GM20431 (cell line): Measurements from ENCODE around the gene KHSRP.

Experiments
- in situ Hi-C: fragments of 300-500 bp; cut with MseI, MboI; formaldehyde crosslinking; loops from one replicate; pipeline ENCODE4 v1.15.0; 2020; ENCODE audit warnings: low sequenced_read_pairs; ENCODE audit not compliant: unreplicated experiment

The KHSRP gene

DNA sequence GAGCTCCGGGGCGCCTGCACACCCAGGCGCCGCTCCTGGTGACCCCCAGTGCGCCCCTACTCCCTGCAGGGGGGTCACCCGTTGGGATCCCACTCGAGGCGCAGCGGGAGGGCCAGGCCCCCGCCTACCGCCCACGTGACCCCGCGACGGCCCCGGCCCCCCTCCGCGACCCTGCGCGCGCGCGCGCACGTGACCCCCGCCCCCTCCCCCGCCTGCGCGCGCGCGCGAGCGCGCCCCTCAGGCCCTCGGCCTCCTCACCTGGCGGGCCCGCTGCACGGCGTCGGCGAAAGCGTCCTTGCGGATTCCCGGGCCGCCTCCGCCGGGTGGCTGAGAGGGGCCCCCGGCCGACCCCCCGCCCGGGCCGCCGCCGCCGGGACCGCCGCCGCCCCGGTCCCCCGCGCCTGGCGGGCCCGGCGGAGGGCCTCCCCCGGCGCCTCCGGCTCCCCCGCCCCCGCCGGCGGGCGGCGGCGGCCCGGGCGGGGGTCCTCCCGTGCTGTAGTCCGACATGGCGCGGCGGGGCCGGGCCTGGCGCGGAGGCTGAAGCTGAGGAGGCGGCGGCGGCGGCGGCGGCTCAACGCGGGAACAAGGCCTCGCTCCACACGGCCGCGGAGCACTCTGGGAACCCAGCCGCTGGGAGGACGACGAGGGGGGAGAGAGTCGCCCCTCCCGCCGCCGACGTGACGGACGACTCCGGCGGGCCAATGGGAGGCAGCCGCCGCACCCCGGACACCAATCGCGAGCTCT, at the start of gene KHSRP:
Gene KHSRP, minus strand, starts transcription at position 617 of the 744 bp plus-strand sequence. Its CDS starts 110 bp downstream, at position 507.
- in situ Hi-C loops = no loop called here

GRCh38 chr19:6473647-6474046, 49.0 kb upstream of the KHSRP start:
- in situ Hi-C loops = no loop called here

DNA sequence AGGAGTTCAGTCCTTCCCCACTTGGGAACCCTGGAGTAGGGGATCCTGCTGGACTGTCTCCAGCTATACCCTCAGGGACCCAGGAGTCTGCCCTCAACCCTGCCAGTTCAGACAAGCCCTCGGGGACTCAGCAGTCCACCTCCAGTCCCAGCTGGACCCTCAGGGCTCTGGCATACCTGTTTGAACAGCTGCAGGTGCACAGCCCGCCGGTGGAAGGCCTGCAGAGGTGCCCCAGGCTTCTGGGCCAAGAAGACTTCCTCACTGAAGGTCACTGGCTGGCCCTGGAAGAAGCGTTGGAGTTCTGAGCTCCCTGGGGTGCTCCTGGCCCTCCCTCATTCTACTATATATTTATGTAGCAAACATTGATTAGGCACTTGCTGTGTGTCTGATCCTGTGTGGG, 48.1 kb upstream of the KHSRP start:
- in situ Hi-C loops = no loop called here

GRCh38 chr19:6471076-6471475, 46.5 kb upstream of the KHSRP start:
- in situ Hi-C loops = no loop called here

DNA sequence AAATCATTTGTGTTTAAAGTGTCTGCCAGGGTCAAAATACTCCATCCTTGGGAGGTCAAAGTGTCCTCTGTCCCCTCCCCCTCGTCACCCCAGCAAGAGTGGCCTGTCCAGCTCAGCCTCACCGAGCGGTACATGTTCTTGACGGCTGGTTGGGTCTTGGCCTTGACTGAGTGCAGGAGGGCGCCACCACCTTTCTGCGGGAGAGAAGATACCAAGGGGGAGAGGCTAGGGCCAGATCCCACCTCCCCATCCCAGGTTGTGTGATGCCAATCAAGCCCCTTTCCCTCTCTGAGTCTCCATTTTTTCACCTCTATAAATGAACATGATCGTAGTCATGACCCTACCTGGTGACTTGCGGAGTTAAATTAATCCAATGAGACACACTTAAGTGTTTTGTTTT, 45.6 kb upstream of the KHSRP start:
- in situ Hi-C loops = no loop called here

- in situ Hi-C loops = no loop called here
These were observed 42.8 kb upstream of the KHSRP start for GRCh38 chr19:6467384-6467783.

- in situ Hi-C loops = no loop called here
These were observed 42.1 kb upstream of the KHSRP start for GRCh38 chr19:6466526-6467248.

DNA sequence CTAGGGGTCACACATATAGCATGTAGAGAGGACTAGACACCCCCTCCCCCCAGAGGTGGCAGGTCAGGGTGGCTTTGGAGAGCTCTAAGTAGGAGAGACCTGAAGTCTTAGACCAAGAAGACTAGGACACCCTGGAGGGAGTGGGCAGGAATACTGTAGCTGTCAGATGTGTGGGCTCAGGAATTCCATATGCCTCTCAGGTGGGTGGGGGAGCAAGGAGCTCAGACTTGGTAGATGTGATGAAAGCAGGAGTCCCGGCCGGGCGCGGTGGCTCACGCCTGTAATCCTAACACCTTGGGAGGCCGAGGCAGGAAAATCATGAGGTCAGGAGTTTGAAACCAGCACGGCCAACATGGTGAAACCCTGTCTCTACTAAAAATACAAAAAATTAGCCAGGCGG, 41.1 kb upstream of the KHSRP start:
- in situ Hi-C loops = no loop called here

DNA sequence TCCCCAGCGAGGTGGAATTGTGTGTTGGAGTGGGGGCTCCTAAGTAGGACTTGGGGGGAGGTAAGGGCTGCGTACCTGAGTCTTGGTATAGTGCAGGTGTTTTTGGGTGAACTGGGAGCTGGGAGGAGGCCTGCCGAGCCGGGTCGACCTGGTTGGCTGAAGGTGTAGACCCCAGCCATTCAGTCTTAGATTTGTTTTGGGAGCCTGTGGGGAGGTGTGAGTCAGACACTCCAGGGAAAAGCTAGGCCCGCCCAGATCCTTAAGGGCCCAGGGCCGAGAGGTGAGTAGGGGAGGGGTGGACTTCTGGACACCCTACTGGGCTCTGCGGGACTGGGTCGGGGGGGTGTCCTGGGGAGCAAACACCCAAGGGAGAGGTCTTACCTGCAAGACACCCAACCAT, 40.4 kb upstream of the KHSRP start:
- in situ Hi-C loops = no loop called here

GRCh38 chr19:6464070-6464873, 39.7 kb upstream of the KHSRP start, which contains the start of gene CRB3:
Gene CRB3 (plus strand): TSS chr19:6464271. CDS start chr19:6464702, 431 bp downstream.
- in situ Hi-C loops = no loop called here

DNA sequence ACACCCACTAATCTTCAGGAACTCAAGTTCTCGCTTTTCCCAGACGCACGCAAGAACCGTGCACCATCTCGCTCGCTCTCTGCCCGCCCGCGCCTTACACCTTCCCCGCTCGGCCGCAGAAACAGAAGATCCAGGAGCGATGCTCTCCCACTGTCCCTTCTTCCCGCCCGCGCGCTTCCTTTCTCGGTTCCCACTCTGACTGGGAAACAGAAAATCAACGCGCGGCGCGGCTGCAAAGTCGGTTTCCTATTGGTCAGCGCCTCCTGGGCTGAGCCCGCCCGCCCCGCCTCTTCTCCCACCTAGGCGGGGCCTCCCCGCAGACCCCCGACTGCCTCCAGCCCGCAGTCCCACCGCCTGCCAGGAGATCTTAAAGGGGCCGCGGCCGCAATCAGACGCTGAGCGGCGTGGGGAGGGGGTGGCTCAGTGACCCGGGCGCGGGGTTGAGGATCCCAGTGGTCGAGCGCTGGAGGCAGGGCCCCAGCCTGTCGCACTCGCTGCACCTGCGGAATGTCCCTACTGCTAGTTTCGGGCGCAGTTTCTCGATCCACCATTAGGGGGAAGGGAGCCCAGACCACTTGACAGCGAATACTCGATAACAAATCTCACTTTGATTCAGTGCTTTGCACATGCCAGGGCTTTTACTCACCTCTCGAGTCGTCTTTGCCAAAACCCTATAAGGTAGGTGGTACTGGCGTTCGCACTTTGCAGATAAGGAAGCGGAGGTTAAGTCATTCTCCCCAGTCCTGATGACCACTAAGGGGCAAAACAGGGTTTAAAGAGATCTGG, 35.7 kb upstream of the KHSRP start:
- in situ Hi-C loops = no loop called here

GRCh38 chr19:6459262-6460098, 34.9 kb upstream of the KHSRP start, which contains the start of gene SLC25A23:
Gene SLC25A23 (minus strand): TSS chr19:6459792. CDS start chr19:6459628, 164 bp downstream.
- in situ Hi-C loops = no loop called here

GRCh38 chr19:6458695-6459261, 34.2 kb upstream of the KHSRP start:
- in situ Hi-C loops = no loop called here

- in situ Hi-C loops = no loop called here
These were observed 33.5 kb upstream of the KHSRP start for GRCh38 chr19:6457958-6458694.

GRCh38 chr19:6455924-6456323, 31.3 kb upstream of the KHSRP start:
- in situ Hi-C loops = no loop called here

- in situ Hi-C loops = no loop called here
These were observed 29.4 kb upstream of the KHSRP start for GRCh38 chr19:6453951-6454565.

DNA sequence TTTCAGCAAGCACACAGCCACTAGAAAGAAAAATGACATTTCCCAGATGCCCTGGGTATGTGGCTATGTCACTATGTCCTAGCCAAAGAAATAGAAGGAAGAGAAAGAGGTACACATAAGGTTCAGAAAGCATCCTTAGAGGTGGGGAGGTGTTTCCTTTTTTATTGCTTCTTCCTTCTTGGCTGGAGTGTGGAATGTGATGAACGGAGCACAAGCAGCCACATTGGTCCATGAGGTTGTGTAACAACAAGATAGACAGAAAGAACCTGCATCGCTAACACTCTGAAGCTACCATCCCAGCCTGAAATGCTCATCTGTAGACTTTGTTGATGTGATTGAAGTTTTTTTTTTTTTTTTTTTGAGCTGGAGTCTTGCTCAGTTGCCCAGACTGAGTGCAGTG, 28.3 kb upstream of the KHSRP start:
- in situ Hi-C loops = no loop called here

DNA sequence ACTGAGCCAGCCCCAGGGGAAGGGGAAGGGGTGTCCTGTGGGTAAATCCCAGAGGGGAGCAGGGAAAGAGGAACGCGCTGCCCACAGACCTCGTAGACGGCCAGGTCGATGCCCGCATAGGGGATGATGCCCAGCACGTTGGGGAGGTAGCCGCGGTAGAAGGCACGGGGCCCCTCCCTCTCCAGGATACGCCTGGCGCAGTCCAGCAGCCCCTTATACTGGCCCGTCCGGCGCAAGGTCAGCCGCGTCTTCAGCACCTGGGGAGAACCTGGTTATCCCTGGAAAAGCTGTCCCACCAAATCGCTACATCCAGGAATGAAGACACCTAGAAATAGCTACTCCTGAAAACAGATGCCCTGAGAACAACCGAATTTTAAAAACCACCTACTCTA, 27.6 kb upstream of the KHSRP start:
- in situ Hi-C loops = no loop called here
